Prostate gland (tissue), 2 donors: ENCODE results near the gene PDE7B.

Experiments used
- CTCF ChIP-seq, 4 experiments: fragments of 200-600 bp in 2 of 4; fragments of 450-650 bp in 2 of 4; sonication (generic) in 2 of 4; IDR thresholded peaks; 1 replicate in 3 of 4; 2 replicates in 1 of 4; pipeline ENCODE4 v1.5.1; 2016 to 2019; ENCODE audit warnings: antibody characterized with exemption in 4 of 4, mild to moderate bottlenecking in 2 of 4, moderate library complexity in 2 of 4
- POLR2A ChIP-seq: fragments of 450-650 bp; IDR thresholded peaks from one replicate; pipeline ENCODE4 v1.6.1; 2016; ENCODE audit warnings: antibody characterized with exemption, mild to moderate bottlenecking

- TF ChIP-seq POLR2A (no peak), CTCF (IDR thresholded peaks at IDR 0.05) (no peak)
These were observed 144.0 kb downstream of the PDE7B start for GRCh38 chr6:135995545-135995898.
